ENCODE results near the gene STATH.

Gene STATH

GRCh38 chr4:69986663-69987062 is 9.1 kb upstream of the STATH start:
- Histone ChIP-seq H3K4ac (ENCODE audit: low read length) (no peak overlapping the region), H3K4me1 (ENCODE audit: control insufficient read depth in 2 of 2, insufficient read depth in 1 of 2, low read depth in 1 of 2, low read length in 2 of 2) (peaks cover 0 to 2% of the 10 kb centered on the region in 2 donors), H3K36me3 (replicated peaks in 1 of 2; ENCODE audit: control insufficient read depth in 2 of 2, insufficient read depth in 2 of 2, low read length in 2 of 2) (no peaks in the 10 kb centered on the region), H3K9me3 (replicated peaks in 1 of 2; ENCODE audit: control insufficient read depth in 2 of 2, insufficient read depth in 1 of 2, low read depth in 1 of 2, low read length in 2 of 2) (no peaks in the 10 kb centered on the region), H3K14ac (ENCODE audit: low read length) (no peak overlapping the region), H3K4me2 (ENCODE audit: insufficient read depth, low read length, poor library complexity, severe bottlenecking) (no peak overlapping the region), H3K23ac (ENCODE audit: low read depth, low read length, poor library complexity) (no peak overlapping the region), H2BK120ac (ENCODE audit: low read depth, low read length) (no peak overlapping the region), H2BK15ac (ENCODE audit: low read length) (no peak overlapping the region), H3K18ac (ENCODE audit: low read length) (no peak overlapping the region), H2AFZ (ENCODE audit: low read length) (no peak overlapping the region), H2BK12ac (ENCODE audit: low read length) (no peak overlapping the region), H3K27me3 (ENCODE audit: control insufficient read depth in 3 of 3, insufficient read depth in 3 of 3, low read depth in 1 of 3, low read length in 3 of 3) (no peaks in the 10 kb centered on the region), H2AK5ac (ENCODE audit: low read depth, low read length) (no peak overlapping the region), H2BK5ac (ENCODE audit: low read length) (no peak overlapping the region), H4K91ac (ENCODE audit: low read depth, low read length, poor library complexity) (no peak overlapping the region), H3K27ac (replicated peaks; ENCODE audit: low read length) (no peak overlapping the region), H3K4me3 (ENCODE audit: low read length in 2 of 2) (no peak overlapping the region), H3K9ac (ENCODE audit: low read depth, low read length, poor library complexity) (no peak overlapping the region), H4K8ac (ENCODE audit: low read depth, low read length) (no peak overlapping the region), H3K79me1 (ENCODE audit: low read depth, low read length) (no peaks in the 10 kb centered on the region)
- DNase-seq (ENCODE audit: low spot score): no peak
- WGBS, 2 donors (ENCODE audit: extremely low coverage in 2 of 2, insufficient read length in 2 of 2, insufficient replicate concordance in 1 of 2): no CpG with 5 or more reads among the region's 1 CpG

GRCh38 chr4:69991016-69991415 is 4.8 kb upstream of the STATH start:
- H3K27me3 ChIP-seq (ENCODE audit: control insufficient read depth in 3 of 3, insufficient read depth in 3 of 3, low read depth in 1 of 3, low read length in 3 of 3): no peaks in the 10 kb centered on the region
- no peaks in the 10 kb centered on the region for H3K9me3 ChIP-seq (replicated peaks in 1 of 2; ENCODE audit: control insufficient read depth in 2 of 2, insufficient read depth in 1 of 2, low read depth in 1 of 2, low read length in 2 of 2)
- H2AK5ac ChIP-seq (ENCODE audit: low read depth, low read length): no peak overlapping the region
- no peak overlapping the region for H3K14ac ChIP-seq (ENCODE audit: low read length)
- no peak for DNase-seq (ENCODE audit: low spot score)
- H4K91ac ChIP-seq (ENCODE audit: low read depth, low read length, poor library complexity): no peak overlapping the region
- no peak overlapping the region for H3K4me2 ChIP-seq (ENCODE audit: insufficient read depth, low read length, poor library complexity, severe bottlenecking)
- no peak overlapping the region for H2BK15ac ChIP-seq (ENCODE audit: low read length)
- H2BK12ac ChIP-seq (ENCODE audit: low read length): no peak overlapping the region
- no peak overlapping the region for H3K9ac ChIP-seq (ENCODE audit: low read depth, low read length, poor library complexity)
- no peak overlapping the region for H2BK120ac ChIP-seq (ENCODE audit: low read depth, low read length)
- H3K27ac ChIP-seq (replicated peaks; ENCODE audit: low read length): no peak overlapping the region
- no peaks in the 10 kb centered on the region for H3K36me3 ChIP-seq (replicated peaks in 1 of 2; ENCODE audit: control insufficient read depth in 2 of 2, insufficient read depth in 2 of 2, low read length in 2 of 2)
- no peak overlapping the region for H3K23ac ChIP-seq (ENCODE audit: low read depth, low read length, poor library complexity)
- WGBS, 2 donors (ENCODE audit: extremely low coverage in 2 of 2, insufficient read length in 2 of 2, insufficient replicate concordance in 1 of 2): no CpG with 5 or more reads among the region's 4 CpGs
- H2BK5ac ChIP-seq (ENCODE audit: low read length): no peak overlapping the region
- no peak overlapping the region for H2AFZ ChIP-seq (ENCODE audit: low read length)
- no peaks in the 10 kb centered on the region for H3K79me1 ChIP-seq (ENCODE audit: low read depth, low read length)
- no peaks in the 10 kb centered on the region for H3K4me1 ChIP-seq (ENCODE audit: control insufficient read depth in 2 of 2, insufficient read depth in 1 of 2, low read depth in 1 of 2, low read length in 2 of 2)
- no peak overlapping the region for H4K8ac ChIP-seq (ENCODE audit: low read depth, low read length)
- H3K4me3 ChIP-seq (ENCODE audit: low read length in 2 of 2): no peak overlapping the region
- H3K18ac ChIP-seq (ENCODE audit: low read length): no peak overlapping the region
- no peak overlapping the region for H3K4ac ChIP-seq (ENCODE audit: low read length)

GRCh38 chr4:69994782-69995181 is 984 bp upstream of the STATH start:
- H3K18ac ChIP-seq (ENCODE audit: low read length): no peak overlapping the region
- no peak for DNase-seq (ENCODE audit: low spot score)
- H3K23ac ChIP-seq (ENCODE audit: low read depth, low read length, poor library complexity): no peak overlapping the region
- H3K4me1 ChIP-seq (ENCODE audit: control insufficient read depth in 2 of 2, insufficient read depth in 1 of 2, low read depth in 1 of 2, low read length in 2 of 2): no peaks in the 10 kb centered on the region
- H4K91ac ChIP-seq (ENCODE audit: low read depth, low read length, poor library complexity): no peak overlapping the region
- H2BK120ac ChIP-seq (ENCODE audit: low read depth, low read length): no peak overlapping the region
- no peak overlapping the region for H2BK15ac ChIP-seq (ENCODE audit: low read length)
- no CpG with 5 or more reads among the region's 5 CpGs for WGBS, 2 donors (ENCODE audit: extremely low coverage in 2 of 2, insufficient read length in 2 of 2, insufficient replicate concordance in 1 of 2)
- no peaks in the 10 kb centered on the region for H3K79me1 ChIP-seq (ENCODE audit: low read depth, low read length)
- H2AFZ ChIP-seq (ENCODE audit: low read length): no peak overlapping the region
- no peak overlapping the region for H3K4me3 ChIP-seq (ENCODE audit: low read length in 2 of 2)
- H4K8ac ChIP-seq (ENCODE audit: low read depth, low read length): no peak overlapping the region
- H2AK5ac ChIP-seq (ENCODE audit: low read depth, low read length): no peak overlapping the region
- H3K27ac ChIP-seq (replicated peaks; ENCODE audit: low read length): no peak overlapping the region
- H3K14ac ChIP-seq (ENCODE audit: low read length): no peak overlapping the region
- H3K9me3 ChIP-seq (replicated peaks in 1 of 2; ENCODE audit: control insufficient read depth in 2 of 2, insufficient read depth in 1 of 2, low read depth in 1 of 2, low read length in 2 of 2): no peaks in the 10 kb centered on the region
- no peak overlapping the region for H3K9ac ChIP-seq (ENCODE audit: low read depth, low read length, poor library complexity)
- H2BK5ac ChIP-seq (ENCODE audit: low read length): no peak overlapping the region
- no peak overlapping the region for H2BK12ac ChIP-seq (ENCODE audit: low read length)
- H3K36me3 ChIP-seq (replicated peaks in 1 of 2; ENCODE audit: control insufficient read depth in 2 of 2, insufficient read depth in 2 of 2, low read length in 2 of 2): no peaks in the 10 kb centered on the region
- H3K4ac ChIP-seq (ENCODE audit: low read length): no peak overlapping the region
- no peak overlapping the region for H3K4me2 ChIP-seq (ENCODE audit: insufficient read depth, low read length, poor library complexity, severe bottlenecking)
- no peaks in the 10 kb centered on the region for H3K27me3 ChIP-seq (ENCODE audit: control insufficient read depth in 3 of 3, insufficient read depth in 3 of 3, low read depth in 1 of 3, low read length in 3 of 3)

GRCh38 chr4:69999420-69999819 is 3.7 kb downstream of the STATH start:
- Histone ChIP-seq H4K8ac (ENCODE audit: low read depth, low read length) (no peak overlapping the region), H3K4me3 (ENCODE audit: low read length in 2 of 2) (no peak overlapping the region), H2BK15ac (ENCODE audit: low read length) (no peak overlapping the region), H2BK120ac (ENCODE audit: low read depth, low read length) (no peak overlapping the region), H3K27ac (replicated peaks; ENCODE audit: low read length) (no peak overlapping the region), H4K91ac (ENCODE audit: low read depth, low read length, poor library complexity) (no peak overlapping the region), H2AK5ac (ENCODE audit: low read depth, low read length) (no peak overlapping the region), H3K9ac (ENCODE audit: low read depth, low read length, poor library complexity) (no peak overlapping the region), H3K27me3 (ENCODE audit: control insufficient read depth in 3 of 3, insufficient read depth in 3 of 3, low read depth in 1 of 3, low read length in 3 of 3) (no peaks in the 10 kb centered on the region), H2AFZ (ENCODE audit: low read length) (no peak overlapping the region), H2BK12ac (ENCODE audit: low read length) (no peak overlapping the region), H3K23ac (ENCODE audit: low read depth, low read length, poor library complexity) (no peak overlapping the region), H3K79me1 (ENCODE audit: low read depth, low read length) (no peaks in the 10 kb centered on the region), H3K4me2 (ENCODE audit: insufficient read depth, low read length, poor library complexity, severe bottlenecking) (no peak overlapping the region), H3K36me3 (replicated peaks in 1 of 2; ENCODE audit: control insufficient read depth in 2 of 2, insufficient read depth in 2 of 2, low read length in 2 of 2) (no peaks in the 10 kb centered on the region), H3K9me3 (replicated peaks in 1 of 2; ENCODE audit: control insufficient read depth in 2 of 2, insufficient read depth in 1 of 2, low read depth in 1 of 2, low read length in 2 of 2) (no peaks in the 10 kb centered on the region), H2BK5ac (ENCODE audit: low read length) (no peak overlapping the region), H3K4me1 (ENCODE audit: control insufficient read depth in 2 of 2, insufficient read depth in 1 of 2, low read depth in 1 of 2, low read length in 2 of 2) (no peaks in the 10 kb centered on the region), H3K14ac (ENCODE audit: low read length) (no peak overlapping the region), H3K18ac (ENCODE audit: low read length) (no peak overlapping the region), H3K4ac (ENCODE audit: low read length) (no peak overlapping the region)
- no peak for DNase-seq (ENCODE audit: low spot score)
- WGBS, 2 donors (ENCODE audit: extremely low coverage in 2 of 2, insufficient read length in 2 of 2, insufficient replicate concordance in 1 of 2): no CpG with 5 or more reads among the region's 3 CpGs
